NCI-H1694 (cell line): ENCODE measurements around the gene DDX10.
"Not testable (repeated sequence)": the region's sequence is repeated elsewhere in the genome, so short reads cannot be mapped to it uniquely, and the experiment has no call there.

ENCODE experiments used
- DNase-seq: peaks from one replicate; lab custom pipeline; 2025; lab: John Stamatoyannopoulos, UW

The DDX10 gene

DNA sequence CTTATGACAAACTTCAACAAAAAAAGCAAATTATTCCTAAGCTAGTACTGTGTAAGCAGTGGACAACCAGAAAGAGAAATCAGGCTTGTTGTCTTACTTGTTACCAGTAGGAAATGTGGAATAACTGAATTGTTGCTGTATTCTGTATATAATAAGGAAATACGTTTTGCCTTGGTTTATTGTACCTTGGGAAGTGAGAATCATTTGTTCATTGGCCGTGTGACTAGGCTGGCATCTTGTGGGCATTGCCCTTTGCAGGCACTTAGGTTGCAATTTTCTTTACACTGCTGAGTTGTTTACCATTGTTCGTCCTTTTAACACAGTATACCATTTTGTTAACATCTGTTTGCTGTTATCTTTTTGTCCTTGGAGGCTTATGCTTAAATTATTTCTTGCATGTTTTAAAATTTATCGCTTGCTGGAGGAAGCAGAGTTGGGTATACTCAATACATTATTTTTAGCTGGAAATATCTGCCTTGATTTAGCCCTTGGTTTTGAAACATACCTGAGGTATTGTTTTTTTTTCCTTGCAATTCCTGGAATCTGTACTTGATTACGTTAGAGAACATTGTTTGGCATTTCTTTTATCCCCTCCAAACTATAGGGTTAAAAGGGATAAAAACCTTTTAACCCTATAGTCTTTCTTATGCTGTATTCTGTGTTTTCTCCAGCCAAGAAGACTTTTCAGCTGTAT, 109.3 kb downstream of the DDX10 start:
- no peak for DNase-seq

DNA sequence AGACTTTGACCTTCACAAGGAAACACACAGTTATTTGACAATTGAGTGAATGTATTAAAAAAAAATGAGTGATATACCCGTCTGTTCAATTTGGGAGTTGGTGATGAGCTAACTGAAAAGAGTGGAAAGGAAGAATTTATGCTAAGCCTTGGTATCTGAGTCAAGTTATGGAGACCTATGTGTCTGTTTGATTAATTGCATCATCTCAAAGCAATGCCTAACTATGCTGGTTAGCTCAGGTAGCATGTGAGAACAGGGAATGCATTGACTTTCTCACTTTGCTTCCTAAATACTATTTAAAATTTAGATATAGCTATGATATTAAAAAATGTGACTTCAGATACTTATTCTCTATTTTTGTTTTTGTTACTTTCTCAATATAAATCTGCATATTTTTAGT, 110.5 kb downstream of the DDX10 start:
- no peak for DNase-seq

DNA sequence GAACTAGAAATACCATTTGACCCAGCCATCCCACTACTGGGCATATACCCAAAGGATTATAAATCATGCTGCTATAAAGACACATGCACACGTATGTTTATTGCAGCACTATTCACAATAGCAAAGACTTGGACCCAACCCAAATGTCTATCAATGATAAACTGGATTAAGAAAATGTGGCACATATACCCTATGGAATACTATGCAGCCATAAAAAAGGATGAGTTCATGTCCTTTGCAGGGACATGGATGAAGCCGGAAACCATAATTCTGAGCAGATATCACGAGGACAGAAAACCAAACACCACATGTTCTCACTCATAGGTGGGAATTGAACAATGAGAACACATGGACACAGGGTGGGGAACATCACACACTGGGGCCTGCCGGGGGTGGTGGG, 114.3 kb downstream of the DDX10 start:
- not testable (repeated sequence) for DNase-seq

DNA sequence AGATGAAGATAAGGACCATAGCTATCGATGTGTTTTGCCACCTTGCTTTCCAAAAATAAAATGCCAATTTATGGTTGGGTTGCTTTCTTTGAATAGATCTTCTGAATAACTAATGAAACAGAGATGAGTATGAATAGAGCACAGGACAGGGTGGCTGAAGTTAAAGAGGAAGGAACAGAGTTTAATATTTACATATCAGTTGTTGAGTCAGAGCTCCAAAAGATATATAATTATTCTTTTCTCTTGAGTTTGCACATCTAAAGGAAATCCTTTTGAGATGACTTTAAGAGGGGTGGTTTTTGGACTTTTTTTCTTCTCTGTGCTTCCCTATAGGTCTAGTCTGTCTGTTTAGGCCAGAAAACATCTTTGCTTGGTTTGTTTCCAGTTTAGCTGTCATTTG, 115.2 kb downstream of the DDX10 start:
- DNase-seq = no peak

DNA sequence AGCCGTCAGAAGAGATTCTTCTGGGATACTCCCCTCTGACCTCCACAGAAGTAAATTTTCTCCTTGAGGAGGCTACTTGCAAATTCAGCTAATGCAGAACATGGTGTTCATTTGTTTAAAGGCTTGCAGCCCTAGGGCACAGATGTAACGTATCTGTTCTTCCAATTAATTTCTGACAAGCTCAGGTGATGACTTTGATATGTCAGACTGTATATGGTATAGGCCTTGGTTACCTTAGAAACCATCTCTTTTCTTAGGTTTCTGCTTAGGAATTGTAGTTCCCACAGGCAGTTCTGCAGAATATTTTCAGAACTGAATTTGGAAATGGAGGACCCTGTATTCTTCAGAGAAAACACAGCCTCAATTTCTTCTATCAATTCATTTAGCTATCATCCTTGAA, 117.1 kb downstream of the DDX10 start:
- no peak for DNase-seq

DNA sequence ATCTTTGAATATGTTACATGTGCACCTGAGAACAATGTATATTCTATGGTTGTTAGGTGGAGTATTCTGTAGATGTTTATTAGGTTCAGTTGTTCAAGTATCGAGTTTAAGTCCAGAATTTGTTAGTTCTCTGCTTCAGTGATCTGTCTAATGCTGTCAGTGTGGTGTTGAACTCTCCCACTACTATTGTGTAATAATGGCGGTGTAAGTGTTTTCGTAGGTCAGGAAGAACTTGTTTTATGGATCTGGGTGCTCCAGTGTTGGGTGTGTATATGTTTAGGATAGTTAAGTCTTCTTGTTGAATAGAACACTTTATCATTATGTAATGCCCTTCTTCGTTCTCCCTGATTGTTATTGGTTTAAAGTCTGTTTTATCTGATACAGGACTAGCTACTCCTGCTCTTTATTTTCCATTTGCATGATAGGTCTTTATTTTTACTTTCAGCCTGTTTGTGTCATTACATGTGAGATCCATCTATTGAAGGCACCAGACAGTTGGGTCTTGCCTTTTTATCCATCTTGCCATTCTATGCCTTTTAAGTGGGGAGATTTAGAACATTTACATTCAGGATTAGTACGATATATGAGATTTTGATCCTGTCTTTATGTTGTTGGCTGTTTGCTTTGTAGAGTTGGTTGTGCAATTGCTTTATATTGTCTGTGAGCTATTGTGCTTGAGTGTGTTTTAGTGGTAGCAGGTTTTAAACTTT, 121.6 kb downstream of the DDX10 start:
- DNase-seq = no peak

DNA sequence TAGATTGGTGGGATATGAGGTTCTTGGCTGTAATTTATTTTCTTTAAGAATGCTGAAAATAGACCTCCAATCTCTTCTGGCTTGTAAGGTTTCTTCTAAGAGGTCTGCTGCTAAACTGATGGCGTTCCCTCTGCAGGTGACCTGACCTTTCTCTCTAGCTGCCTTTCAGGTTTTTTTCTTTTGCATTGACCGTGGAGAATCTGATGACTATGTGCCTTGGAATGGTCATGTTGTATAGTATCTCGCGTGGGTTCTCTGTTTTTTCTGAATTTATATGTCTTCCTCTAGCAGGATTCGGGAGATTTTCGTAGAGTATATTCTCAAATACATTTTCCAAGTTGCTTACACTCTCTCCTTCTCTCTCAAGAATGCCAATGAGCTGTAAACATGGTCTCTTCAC, 122.2 kb downstream of the DDX10 start:
- DNase-seq = no peak

DNA sequence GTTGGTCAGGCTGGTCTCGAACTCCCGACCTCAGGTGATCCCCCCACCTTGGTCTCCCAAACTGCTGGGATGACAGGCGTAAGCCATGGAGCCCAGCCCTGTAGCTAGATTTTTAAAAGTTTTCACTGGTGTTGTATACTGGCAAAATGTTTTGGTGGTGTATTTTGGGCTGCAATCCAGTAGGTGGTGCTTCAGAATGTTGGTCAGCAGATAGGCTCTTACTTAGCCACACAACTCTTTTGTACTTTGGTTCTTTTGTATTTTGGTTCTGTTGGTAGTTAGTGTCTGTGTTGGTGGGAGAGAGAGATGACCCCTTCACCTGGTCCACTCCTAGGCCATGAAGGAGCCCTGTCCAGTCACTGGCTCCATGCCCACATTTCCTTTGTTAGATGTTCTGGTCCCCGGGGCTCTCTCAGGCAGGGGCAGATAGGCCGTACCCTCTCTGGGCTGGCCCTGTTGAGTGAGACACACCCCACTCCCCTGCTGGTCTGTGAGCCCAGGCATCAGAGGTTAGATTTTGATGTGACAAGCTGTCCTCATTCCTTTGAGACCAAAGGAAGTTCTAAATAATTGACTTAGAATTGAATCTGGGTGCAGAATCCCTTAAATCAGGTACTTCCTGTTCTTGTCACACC, 123.8 kb downstream of the DDX10 start:
- DNase-seq = no peak

DNA sequence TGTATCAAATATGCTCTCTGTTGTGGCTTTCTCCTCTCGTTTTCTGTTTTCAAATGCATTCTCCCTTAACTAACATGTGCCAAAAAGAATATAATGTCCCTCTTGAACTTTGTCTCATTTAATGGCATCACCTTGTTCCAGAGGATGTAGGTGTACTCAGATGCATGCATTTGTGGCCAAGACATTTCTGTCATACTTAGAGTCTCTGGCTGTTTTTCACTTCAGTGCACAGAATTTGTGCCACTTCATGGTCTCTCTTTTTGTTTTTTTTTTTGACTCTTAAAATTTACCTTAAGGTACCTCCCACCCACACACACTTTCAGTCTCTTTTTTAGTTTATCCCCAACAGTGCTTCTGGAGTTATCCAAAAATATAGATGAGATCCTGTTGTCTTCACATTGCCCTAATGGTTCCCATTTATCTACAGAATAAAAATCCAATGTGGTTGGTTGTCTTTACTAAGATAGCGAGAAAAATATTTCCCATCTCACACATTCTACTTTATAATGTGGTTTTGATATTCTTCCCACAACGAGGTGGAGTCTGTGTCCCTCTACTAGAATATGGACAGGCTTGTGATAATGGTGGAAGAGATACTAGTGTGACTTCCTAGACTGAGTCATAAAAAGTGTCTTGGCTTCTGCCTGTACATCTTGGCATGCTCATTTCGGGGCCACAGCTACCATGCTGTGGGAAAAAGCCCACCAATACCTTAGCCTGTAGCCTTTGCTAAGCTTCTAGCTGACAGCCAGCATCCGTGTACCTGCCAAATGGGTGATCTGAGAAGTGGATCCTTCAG, 125.8 kb downstream of the DDX10 start:
- DNase-seq = no peak

DNA sequence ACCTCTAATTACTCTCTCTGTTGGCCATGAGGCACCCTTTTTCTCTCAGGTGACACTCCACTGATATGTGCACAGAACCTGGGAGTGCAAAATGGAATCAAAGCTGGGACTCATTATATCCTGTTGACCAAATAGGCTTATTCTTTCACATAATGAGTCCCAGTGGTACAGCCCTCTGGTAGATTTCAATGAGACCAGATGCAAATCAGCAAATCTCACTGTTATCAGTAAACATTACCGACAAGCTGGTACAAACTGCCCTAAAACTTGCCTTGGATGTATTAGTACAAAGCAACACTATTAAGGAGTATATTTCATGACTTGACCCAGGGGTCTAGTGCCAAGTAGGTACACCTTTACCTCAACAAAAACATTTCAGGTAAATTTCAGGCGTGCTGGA, 128.3 kb downstream of the DDX10 start:
- DNase-seq = no peak

DNA sequence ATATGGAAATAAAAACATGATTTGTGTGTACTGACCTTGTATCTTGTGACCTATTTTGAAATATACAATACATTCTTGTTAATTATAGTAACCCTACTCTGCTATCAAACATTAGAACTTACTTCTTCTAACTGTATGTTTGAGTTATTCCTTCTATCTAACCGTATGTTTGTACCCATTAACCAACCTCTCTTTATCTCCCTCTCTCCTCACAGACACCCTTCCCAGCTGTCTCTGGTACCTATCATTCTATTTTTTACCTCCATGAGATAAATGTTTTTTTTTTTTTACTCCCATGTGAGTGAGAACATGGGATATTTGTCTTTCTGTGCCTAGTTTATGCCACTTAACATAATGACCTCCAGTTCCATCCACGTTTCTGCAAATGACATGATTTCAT, 128.7 kb downstream of the DDX10 start:
- no peak for DNase-seq

DNA sequence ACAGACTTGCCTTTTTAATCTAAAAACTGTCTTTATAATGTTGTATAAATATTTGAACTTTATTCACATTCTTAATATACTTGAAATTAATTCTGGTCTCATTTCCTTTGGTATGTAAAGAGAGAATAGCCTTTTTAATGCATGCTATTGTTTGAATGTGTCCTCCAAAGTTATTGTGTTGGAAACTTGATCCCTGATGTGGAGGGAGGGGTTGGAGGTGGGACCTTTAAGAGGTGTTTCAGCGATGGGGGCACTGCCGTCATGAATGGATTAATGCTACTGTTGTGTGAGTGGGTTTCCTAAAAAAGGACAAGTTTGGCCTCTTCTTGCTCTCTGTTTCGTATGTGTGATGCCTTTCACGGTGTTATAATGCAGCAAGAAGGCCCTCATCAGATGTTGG, 131.7 kb downstream of the DDX10 start:
- DNase-seq = no peak

DNA sequence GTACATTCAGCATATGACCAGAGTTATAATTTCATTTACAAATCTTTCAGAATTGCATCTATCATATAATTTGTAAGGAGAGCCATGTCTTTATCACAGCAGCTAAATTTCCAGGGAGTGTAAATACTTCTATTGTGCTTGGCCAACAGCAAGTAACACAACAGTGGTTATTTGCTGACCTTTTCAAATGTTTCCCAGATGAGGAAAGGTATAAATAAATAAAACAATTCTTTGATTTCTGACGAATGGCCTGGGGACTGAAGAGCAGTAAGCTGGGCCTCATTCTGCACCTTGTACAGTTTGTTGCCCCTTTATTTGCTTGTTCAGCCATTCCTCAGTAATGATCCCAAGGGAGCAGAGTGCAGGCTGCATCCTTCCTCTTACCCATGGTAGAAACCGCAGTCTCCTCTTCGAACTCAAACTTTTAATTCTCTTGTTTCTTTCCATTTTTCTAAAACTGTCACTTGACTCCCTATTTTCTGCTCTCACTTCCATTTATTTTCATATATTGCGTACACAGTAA, 132.8 kb downstream of the DDX10 start:
- no peak for DNase-seq

DNA sequence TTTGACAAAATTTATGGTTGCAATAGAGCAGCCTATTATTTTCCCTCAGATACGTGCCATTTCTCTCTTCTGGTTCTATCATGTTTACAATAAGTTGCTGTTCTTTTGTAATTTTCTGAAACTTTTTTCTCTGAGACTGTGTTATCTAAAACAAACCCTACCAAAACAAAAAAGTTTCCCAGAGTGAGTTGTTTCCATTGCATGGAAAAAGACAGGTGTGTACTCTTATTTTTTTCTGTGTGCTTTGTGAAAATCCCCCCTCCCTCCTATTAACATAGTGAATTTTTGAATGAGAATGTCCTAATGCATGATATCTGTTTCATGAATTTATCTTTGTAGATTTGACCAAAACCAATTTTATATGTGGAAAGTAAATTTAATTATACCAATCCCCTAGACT, 137.6 kb downstream of the DDX10 start:
- DNase-seq = no peak

DNA sequence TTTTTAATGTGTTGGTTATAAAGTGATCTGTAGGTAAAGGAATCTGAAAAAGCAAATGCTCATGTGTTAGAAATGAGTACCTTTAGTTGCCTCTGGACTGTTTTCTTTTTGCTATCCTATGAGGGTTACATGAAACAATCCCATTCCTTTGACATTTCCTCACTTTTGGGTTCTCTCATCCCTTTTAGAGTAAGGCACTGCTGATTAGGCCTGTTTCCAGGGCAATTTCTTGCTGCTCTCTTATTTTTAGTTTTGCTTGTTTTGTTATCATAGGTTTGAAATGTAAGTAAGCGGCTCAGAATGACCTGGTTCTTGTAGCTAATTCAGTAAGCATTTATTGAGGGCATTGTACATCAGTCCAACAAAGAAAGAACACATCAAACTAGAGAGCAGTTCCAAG, 138.9 kb downstream of the DDX10 start:
- DNase-seq = no peak

DNA sequence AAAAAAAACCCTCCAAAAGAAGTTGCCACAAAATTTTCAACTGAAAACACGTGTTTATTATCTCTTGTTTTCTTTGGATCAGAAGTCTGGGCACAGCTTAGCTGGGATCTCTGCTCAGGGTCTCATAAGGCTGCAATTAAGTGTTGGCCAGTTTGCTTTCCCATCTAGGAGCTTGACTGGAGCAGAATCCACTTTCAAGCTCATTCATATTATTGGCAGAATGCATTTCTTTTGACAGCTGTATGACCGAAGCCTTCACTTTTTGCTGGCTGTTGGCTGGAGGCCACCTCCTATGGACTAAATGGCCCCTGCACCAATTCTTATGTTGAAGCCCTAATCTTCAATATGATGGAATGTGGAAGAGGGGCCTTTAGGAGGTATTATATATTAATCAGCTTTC, 139.6 kb downstream of the DDX10 start:
- no peak for DNase-seq

DNA sequence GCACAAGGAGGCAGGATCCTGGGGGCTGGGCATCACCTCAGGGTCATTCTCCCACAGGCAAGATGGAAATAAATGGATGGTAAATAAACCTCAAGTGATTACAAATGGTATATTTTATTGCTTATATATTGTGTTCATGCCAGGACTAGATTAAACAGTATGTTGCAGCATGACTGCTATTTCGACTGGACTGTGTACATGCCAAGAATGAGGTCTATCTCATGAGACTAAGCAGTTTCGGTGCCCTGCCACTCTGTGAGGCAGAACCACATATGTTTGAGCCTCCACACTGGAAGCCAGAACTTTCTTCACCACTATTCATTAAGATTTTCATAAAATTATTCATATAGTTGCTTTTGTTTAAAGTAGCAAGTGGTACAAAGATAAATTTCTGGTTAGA, 140.2 kb downstream of the DDX10 start:
- no peak for DNase-seq

DNA sequence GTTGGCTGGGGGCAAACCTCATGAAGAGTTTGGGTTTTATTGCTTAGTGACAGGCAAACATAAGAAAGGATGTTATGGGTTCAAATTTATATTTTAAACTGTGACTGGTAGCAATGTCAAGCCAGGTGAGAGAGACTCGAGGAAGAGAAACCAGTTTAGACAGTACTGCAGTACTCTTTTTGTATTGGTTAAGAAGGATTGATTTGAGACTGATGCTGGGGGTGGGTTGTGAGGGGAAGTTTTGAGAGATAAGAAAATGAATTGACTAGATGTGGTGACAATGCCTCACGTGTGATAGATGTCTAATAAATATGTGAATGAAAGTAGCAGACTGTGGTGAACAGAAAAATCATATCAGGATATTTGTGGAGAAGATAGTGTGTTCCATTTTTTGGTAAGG, 142.4 kb downstream of the DDX10 start:
- no peak for DNase-seq

DNA sequence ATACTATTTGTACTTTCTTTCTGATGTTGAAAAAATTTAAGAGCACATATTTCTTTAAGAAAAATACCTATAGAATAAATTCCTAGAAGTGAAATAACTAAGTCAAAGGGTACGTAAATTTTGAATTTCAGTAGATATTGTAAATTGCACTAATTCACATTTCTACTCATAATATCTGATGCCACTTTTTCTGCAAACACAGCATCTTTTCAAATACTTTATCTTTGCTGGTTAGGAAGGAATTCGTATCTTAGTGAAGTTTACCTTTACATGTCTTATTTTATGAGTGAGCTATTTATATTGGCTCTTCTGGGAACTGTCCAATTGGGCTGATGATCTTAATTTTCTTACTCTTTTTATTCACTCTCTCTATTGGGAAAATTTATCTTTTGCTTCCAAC, 148.2 kb downstream of the DDX10 start:
- no peak for DNase-seq

DNA sequence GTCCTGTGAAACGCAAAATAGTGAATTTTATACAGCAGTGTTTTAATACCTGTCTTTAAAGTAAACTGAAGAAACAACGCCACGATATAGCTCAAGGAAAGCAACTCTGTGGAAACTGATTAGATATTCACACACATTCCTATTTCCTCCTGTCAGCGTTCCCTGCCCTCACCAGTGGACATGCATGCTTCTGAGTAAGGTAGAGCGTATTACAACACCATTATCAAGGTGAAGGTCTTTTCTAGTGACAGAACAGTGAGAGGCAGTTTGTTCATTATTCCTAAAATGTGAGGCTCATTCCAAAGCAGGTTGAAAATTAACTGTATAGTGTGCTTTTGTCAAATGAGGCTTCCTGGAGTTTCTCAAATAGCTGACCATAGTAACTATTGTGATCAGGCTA, 153.1 kb downstream of the DDX10 start:
- DNase-seq = no peak

DNA sequence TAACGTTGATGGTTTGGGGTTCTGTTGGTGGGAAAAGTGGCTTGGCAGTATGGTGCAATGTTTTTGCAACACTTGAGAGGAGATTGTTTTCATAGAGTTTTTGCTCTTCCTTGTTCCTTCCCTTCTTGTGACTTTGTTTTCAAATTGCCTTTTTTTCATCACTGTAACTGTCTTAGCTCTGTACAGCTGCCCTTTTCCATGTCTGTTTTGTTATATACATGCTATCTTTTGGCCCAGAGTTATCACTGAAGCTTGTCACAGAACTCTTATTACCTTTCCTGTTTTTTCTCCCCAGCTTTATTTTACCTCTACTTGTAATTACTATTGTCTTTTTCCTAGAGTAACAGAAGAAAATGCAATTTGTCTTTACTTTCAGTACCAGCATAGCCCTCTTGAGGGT, 154.1 kb downstream of the DDX10 start:
- no peak for DNase-seq

DNA sequence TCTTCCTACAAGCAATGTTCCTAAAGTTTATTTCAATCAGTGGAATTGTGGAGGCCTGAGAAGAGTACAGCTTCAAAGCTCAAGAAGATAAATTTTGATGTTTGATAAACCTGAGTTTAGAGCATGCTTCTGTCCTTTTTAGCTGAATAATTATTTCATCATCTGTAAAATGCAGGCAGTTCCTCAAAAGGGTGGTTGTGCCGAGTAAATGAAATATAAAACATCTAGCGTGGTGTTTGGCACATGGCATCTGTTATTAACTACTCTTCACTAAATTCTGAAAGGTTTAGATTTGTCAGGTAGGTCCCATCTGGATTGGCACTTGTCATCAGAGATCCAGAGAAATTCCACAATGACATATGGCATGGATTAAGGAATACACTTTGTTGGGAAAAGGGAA, 155.1 kb downstream of the DDX10 start:
- DNase-seq = no peak
